HUES64 (cell line): ENCODE data around the gene GAN.
"Not testable (repeated sequence)": the region's sequence is repeated elsewhere in the genome, so short reads cannot be mapped to it uniquely, and the experiment has no call there.

Experiments used
- H3K27ac ChIP-seq: 2 replicates; pipeline ENCODE4 v1.7.0; 2013; ENCODE audit warnings: low read depth, low read length, inconsistent platforms
- H3K27me3 ChIP-seq: 2 replicates; pipeline ENCODE4 v1.6.1; 2013; ENCODE audit warnings: mild to moderate bottlenecking, low read length; ENCODE audit not compliant: insufficient read depth
- H3K36me3 ChIP-seq: 2 replicates; pipeline ENCODE4 v1.6.1; 2013; ENCODE audit warnings: mild to moderate bottlenecking, low read length; ENCODE audit not compliant: insufficient read depth
- H3K4me1 ChIP-seq: 2 replicates; pipeline ENCODE4 v1.6.1; 2013; ENCODE audit warnings: mild to moderate bottlenecking, low read length, moderate library complexity; ENCODE audit not compliant: insufficient read depth
- H3K4me3 ChIP-seq: 2 replicates; pipeline ENCODE4 v1.5.1; 2013; ENCODE audit warnings: mild to moderate bottlenecking, low read length, moderate library complexity
- H3K9ac ChIP-seq: 2 replicates; pipeline ENCODE4 v1.6.1; 2013; ENCODE audit warnings: mild to moderate bottlenecking, low read depth, low read length
- H3K9me3 ChIP-seq: 2 replicates; pipeline ENCODE4 v1.6.1; 2013; ENCODE audit warnings: low read depth, low read length; ENCODE audit not compliant: insufficient read depth
- WGBS: fragments of 150-250, 120-280 bp; methylation state at CpG from one replicate; pipeline ENCODE4 v1.1.7; 2013; ENCODE audit warnings: missing lambda C conversion rate; 5-methylcytosine and 5-hydroxymethylcytosine counted together

Gene GAN

DNA sequence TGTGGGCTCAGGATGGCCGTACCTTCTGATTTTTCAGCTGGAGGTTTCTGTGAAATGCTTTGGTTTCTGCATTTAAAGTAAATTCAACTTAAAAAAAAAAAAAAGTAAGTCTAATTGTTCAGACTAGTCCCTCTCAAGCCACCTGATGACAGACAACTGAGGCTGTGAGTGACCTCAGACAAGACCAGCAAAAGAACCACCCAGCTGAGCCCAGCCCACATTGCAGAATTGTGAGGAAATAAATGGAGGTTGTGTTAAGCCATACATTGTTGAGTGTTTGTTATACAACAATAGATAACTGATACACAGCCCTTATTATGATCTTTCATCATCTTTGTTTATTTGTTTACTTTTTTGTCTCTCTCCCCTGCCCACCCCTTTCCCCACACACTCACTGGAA lies 85.1 kb downstream of the GAN start:
- H3K27ac ChIP-seq = no peak overlapping the region
- H3K4me3 ChIP-seq = no peak overlapping the region
- 70% methylated on average over 1 of the region's 1 CpG for WGBS

DNA sequence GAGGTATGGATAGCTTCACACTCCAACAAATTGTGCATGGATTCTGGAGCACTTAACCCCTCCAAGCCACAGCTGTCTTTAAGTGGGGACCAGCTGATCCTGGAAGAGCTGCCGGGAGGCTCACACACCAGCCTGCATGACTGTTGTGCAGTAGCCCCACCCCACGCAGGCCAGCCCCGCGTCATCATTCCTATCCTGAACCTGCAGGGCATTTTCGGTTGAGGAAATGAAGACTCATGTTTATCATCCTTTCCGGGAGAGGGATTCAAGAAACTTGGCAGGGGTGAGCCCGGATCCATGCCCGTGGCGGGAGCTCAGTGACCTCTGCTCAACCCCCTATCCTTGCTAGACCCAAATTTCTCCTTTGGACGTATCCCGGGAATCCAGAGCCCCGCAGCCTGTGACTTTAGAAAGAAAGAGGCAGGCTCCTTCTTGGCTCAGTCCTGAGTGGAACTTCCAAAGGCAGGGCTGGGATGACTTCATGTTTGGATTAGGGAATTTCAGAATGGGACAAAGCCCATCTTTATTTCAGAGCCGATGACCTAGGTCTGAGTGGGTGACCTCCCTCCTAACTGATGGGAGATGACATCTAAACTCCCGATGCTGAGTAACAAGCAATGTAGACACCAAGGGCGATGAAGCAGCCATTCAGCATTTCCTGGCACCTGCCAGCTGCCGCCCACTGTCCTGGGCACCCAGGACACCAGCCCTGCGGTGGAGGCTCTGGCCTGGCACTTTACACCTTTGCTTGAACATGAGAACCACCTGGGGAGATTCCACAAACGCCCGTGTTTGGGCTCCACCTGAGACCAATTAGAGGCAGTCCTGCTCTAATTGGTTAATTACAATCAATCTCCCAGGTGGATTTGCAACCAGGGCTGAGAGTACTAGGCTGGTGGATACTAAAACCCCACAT lies 86.5 kb downstream of the GAN start:
- H3K4me3 ChIP-seq = no peak overlapping the region
- no peak overlapping the region for H3K27ac ChIP-seq
- no peaks in the 10 kb centered on the region for H3K36me3 ChIP-seq
- 91% methylated on average over 19 of the region's 19 CpGs for WGBS
- H3K27me3 ChIP-seq = peaks cover 6% of the 10 kb centered on the region
- H3K9ac ChIP-seq = no peak overlapping the region
- no peaks in the 10 kb centered on the region for H3K9me3 ChIP-seq
- peaks cover 6% of the 10 kb centered on the region for H3K4me1 ChIP-seq

More for the DNA sequence above, 85.1 kb downstream of the GAN start:
- no peaks in the 10 kb centered on the region for H3K9me3 ChIP-seq
- H3K36me3 ChIP-seq = no peaks in the 10 kb centered on the region
- H3K4me1 ChIP-seq = peaks cover 3% of the 10 kb centered on the region; the same call in 1 of the 2 replicates
- peaks cover 6% of the 10 kb centered on the region for H3K27me3 ChIP-seq
- H3K9ac ChIP-seq = no peak overlapping the region

DNA sequence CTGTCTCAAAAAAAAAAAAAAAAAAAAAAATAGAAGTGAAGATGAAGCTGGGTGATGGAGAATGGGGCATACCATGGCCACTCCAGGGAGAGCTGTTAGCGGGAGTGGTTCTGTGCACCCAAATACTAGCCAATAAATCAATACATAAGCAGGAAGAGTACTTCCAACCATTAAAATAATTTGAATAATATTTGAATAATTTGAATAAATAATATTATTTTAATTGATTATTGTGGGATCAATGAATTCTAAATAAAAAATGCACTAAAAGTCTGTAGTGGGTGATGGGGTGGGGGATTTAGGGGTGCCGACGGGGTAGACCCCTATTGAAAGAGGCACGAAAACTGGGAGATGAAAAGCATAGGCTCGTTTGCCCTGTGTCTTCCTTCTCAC lies 88.4 kb downstream of the GAN start:
- H3K9me3 ChIP-seq = no peaks in the 10 kb centered on the region
- 6% methylated on average over 4 of the region's 5 CpGs for WGBS
- no peaks in the 10 kb centered on the region for H3K36me3 ChIP-seq
- H3K4me1 ChIP-seq = peaks cover 6% of the 10 kb centered on the region
- H3K27ac ChIP-seq = no peak overlapping the region
- H3K9ac ChIP-seq = no peak overlapping the region
- H3K4me3 ChIP-seq = peak overlapping the region; percentile 49; the same call in 1 of the 2 replicates
- peaks cover 6% of the 10 kb centered on the region for H3K27me3 ChIP-seq

DNA sequence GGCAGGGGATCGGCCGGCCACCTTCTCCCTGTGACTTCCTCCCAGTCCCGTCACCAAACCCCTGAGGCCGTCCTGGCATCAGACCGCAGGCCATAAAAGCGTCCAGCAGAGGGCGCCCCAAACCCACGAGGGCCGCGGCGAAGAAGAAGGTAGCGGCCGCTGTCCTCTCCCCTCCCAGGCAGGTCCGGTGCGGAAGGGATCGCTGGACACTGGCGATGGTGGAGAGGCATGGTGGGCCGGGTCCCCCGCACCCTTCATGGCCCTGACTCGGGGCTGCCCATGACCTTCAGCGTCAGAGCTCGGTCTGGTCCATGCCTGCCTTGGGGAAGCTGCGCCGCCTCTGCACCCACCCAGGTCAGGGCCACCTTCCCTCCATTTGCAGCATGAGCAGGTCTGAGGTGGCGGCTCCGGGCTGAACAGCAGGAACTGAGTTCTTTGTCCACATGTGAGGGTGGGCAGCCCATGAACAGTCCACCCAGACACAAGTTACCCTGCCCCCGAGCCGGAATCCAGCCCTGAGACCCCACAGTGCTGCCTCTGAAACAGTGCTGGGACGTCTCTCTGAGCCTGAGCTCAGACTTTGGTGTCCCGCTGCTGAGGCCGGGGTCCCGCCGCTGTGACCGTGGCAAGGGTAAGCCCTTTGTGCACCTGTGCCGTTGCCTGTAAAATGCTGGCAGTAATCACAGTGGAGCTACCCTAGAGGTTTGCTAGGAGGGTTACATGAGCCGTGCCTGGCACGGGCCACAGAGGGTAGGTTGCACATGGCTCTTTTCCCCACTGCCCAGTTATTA lies 89.0 kb downstream of the GAN start:
- H3K9ac ChIP-seq = peak overlapping the region; percentile 41; the same call in 1 of the 2 replicates
- no peak overlapping the region for H3K27ac ChIP-seq
- no peaks in the 10 kb centered on the region for H3K36me3 ChIP-seq
- H3K27me3 ChIP-seq = peaks cover 6% of the 10 kb centered on the region
- no peaks in the 10 kb centered on the region for H3K9me3 ChIP-seq
- peak overlapping the region; percentile 49 for H3K4me3 ChIP-seq
- 32% methylated on average over 37 of the region's 37 CpGs for WGBS
- H3K4me1 ChIP-seq = peaks cover 6% of the 10 kb centered on the region

DNA sequence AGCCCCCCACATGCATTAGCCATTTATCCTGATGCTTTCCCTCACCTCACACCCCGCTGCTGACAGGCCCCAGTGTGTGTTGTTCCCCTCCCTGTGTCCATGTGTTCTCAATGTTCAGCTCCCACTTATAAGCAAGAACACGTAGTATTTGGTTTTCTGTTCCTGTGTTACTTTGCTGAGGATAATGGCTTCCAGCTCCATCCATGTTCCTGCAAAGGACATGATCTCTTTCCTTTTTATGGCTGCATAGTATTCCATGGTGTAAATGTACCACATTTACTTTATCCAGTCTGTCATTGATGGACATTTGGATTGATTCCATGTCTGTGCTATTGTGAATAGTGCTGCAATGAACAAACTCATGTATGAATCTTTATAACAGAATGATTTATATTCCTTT lies 90.2 kb downstream of the GAN start:
- 98% methylated on average over 2 of the region's 2 CpGs for WGBS
- H3K27ac ChIP-seq, H3K9me3 ChIP-seq, H3K9ac ChIP-seq, H3K27me3 ChIP-seq, H3K36me3 ChIP-seq, H3K4me1 ChIP-seq, H3K4me3 ChIP-seq: not testable (repeated sequence)

DNA sequence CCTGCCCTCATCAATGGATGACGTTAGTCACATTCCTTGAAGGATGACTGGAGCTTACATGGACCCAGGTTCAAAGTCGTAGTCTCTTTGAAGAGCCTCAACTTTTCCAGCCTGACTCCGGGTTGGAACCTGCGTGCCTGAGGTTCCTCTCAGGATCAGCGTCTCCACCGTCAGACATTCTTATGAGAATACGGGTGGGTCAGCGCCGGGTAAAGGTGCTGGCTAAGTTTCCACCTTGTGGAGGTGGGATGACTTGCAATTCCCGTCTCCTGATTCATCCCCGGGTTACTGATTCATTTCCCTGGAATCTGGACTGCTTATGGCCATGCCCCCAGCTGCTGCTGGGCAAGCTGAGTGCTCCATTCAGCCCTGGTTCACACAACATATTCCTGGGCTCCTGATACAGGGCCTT lies 90.9 kb downstream of the GAN start:
- Histone ChIP-seq H3K36me3 (no peaks in the 10 kb centered on the region), H3K4me3 (no peak overlapping the region), H3K27ac (no peak overlapping the region), H3K27me3 (peaks cover 6% of the 10 kb centered on the region), H3K9ac (no peak overlapping the region), H3K9me3 (no peaks in the 10 kb centered on the region), H3K4me1 (peaks cover 9% of the 10 kb centered on the region)
- WGBS = 49% methylated on average over 11 of the region's 11 CpGs

DNA sequence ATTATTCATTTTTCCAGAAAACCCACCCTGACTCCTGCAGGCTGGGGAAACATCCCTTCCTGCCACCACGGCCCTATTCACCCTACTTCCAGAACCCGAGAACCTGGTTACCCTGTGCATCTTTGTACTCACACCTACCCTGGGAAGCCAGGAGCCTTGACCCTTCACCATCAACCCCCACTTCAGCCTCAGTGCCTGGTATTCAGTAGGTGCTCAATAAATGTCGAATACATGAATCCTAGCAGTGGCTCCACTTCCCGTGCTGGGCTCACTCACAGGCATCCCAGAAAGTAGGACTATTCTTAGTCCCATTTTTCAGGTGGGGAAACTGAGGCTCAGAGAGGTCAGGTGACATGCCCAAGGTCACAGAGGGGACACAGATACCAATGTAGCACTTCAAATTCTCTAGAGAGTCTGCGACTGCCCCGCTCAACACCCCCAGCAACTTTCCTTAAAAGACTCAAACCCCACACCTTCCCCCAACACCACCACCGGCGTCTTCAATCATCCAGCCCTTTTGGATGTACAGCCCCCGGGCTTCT lies 93.7 kb downstream of the GAN start:
- Histone ChIP-seq H3K4me3 (no peak overlapping the region), H3K27me3 (peaks cover 6% of the 10 kb centered on the region), H3K9ac (no peak overlapping the region), H3K27ac (no peak overlapping the region), H3K4me1 (peaks cover 14% of the 10 kb centered on the region), H3K9me3 (no peaks in the 10 kb centered on the region), H3K36me3 (no peaks in the 10 kb centered on the region)
- 89% methylated on average over 9 of the region's 9 CpGs for WGBS

DNA sequence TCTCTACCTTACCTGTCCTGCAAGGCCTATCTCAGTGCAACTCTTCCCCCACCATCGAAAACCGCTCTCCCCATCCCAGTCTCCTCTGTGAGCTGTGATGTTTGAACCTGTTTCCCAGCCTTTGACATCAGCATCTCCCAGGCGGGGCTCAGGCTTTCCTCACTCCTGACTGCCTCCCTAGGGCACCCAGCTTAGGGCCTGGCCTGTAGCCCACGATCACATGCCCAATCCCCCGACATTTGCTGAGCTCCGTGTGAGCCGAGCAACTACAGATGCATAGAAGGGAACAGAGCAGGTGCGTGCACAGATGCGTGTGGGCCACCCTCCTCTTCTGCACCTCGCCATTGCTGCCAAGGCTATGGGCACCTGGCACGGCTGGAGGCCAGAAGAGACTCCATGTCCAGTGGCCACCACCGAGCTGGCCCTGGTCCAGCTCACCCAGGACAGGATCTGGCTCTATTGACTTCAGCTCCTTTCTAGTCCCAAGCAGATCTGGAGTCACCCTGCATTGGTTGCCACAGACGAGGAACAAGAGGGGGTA lies 94.3 kb downstream of the GAN start:
- H3K4me3 ChIP-seq = no peak overlapping the region
- WGBS = 93% methylated on average over 13 of the region's 13 CpGs

DNA sequence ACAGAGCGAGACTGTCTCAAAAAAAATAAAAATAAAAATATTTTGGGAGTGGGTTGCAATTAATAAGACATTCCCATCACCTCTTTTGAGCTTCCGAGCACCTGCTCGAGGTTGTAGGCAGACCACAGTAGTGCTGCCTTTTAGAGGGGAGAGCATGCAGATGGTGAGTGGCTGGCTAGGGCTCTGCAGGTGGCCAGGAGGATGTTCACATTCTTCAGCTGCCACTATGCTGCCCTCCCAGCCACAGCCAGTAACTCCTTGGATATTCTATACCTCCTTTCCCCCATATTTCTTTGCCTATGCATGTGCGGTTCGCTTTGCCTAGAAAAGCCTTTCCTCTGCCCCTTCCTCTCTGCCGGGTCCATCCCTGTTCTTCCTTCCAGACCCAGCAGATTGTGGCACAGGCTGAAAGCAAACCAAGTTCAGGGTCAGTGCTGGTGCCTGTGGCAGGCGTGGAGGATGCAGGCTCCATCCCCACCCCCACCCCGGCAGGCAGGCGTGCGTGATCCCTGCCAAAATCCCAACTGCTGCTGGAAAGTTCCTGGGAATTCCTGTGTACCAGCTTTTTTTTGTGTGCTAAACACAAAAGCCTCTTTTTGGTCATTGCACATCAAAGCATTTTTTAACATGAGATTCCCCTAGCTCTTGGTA lies 96.0 kb downstream of the GAN start:
- Histone ChIP-seq H3K4me3 (no peak overlapping the region), H3K27me3 (no peaks in the 10 kb centered on the region), H3K27ac (no peak overlapping the region), H3K4me1 (peaks cover 21% of the 10 kb centered on the region), H3K9me3 (no peaks in the 10 kb centered on the region), H3K36me3 (no peaks in the 10 kb centered on the region), H3K9ac (0 out of 2 replicates have a peak overlapping the region, but pooled peaks have one; percentile 19)
- WGBS = 51% methylated on average over 9 of the region's 10 CpGs

More for the DNA sequence above, 94.3 kb downstream of the GAN start:
- Histone ChIP-seq H3K27me3 (peaks cover under 1% of the 10 kb centered on the region; the same call in 1 of the 2 replicates), H3K9ac (no peak overlapping the region), H3K4me1 (peaks cover 11% of the 10 kb centered on the region), H3K27ac (no peak overlapping the region), H3K36me3 (no peaks in the 10 kb centered on the region), H3K9me3 (no peaks in the 10 kb centered on the region)

DNA sequence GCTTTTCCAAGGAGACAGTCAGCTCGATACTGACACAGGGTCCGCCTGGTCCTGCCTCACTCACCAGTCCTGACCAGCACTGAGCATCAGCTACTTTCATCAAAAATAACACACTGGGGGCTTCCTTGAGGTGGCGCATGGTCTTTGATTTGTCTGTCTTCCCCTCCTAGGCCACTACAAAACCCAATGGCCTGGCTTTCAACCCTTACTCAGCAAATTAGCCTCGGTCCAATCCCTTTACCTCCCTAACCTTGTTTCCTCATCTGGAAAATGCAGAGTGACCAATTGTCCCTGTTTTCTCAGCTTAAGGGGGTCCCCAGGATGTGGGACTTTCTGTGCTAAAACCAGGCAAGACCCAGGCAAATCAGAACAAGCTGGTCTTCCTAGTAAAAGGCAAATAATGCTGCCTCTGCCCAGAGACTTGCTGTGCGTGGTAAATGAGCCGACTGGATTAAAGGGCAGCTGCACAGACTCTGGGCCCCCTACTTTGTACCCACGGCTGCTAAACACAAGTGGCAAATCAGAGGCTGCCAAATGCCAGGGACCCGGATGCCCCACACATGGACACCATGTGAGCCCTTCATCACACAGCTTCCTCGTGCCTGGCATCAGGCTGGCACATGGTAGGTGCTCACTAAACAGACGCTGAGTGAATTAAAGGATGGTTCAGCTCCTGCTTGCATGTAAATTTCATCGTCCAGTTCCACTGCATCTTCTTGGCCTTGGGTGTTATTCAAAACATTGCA lies 98.7 kb downstream of the GAN start:
- H3K27ac ChIP-seq = no peak overlapping the region
- 91% methylated on average over 11 of the region's 11 CpGs for WGBS
- H3K9ac ChIP-seq = no peak overlapping the region

More for the DNA sequence above, 98.7 kb downstream of the GAN start:
- Histone ChIP-seq H3K27me3 (no peaks in the 10 kb centered on the region), H3K9me3 (no peaks in the 10 kb centered on the region), H3K36me3 (no peaks in the 10 kb centered on the region), H3K4me1 (peaks cover 24% of the 10 kb centered on the region), H3K4me3 (no peak overlapping the region)
